HCT116 (cell line): ENCODE results near the gene HEXB. TPM values are rescaled to one million over a fixed set of nuclear protein-coding genes. Genes with fewer than 3 reads are reported as not detected.

ENCODE experiments used
- ATAC-seq: fragments of 200-7000 bp; cut with Tn5 transposase; 2 replicates; pipeline ENCODE4 v1.9.1; 2020; ENCODE audit warnings: mild to moderate bottlenecking, moderate library complexity
- BruUV-seq: library from RNA; stranded (reverse); fragments of 400-500 nt; replicated peaks from 2 replicates; lab custom pipeline; 2021; lab: Mats Ljungman, UMichigan
- CTCF ChIA-PET: fragments of 300-600 bp; sonication (Branson Sonifier 250); formaldehyde crosslinking; loops from one replicate; lab custom pipeline; 2021; ENCODE audit warnings: antibody characterized with exemption; lab: Charles Lee
- POLR2A ChIA-PET: fragments of 300-600, 350-600 bp; sonication (Branson Sonifier 250); formaldehyde crosslinking; loops from one replicate; lab custom pipeline; 2021; ENCODE audit warnings: antibody characterized with exemption; lab: Charles Lee
- RAD21 ChIA-PET, 2 experiments: fragments of 300-600 bp; sonication (Branson Sonifier 250); formaldehyde crosslinking; loops; one replicate each; lab custom pipeline; 2023; ENCODE audit warnings: low total read pairs in 2 of 2; ENCODE audit not compliant: uncharacterized antibody in 2 of 2, unreplicated experiment in 2 of 2, low non-redundant PET in 1 of 2; lab: Charles Lee
- DNase-seq: peaks from one replicate; pipeline ENCODE4 v3.0.0-alpha.2; 2010; ENCODE audit warnings: low read depth, low spot score
- H2AFZ ChIP-seq: fragments of 200-600 bp; shearing (Covaris generic), sonication (generic); 2 replicates; pipeline ENCODE4 v1.6.1; 2017; ENCODE audit warnings: low read depth, mixed run types, mixed read lengths, antibody characterized with exemption, low read length; ENCODE audit not compliant: poor library complexity, severe bottlenecking
- H3K27ac ChIP-seq: 2 replicates; pipeline ENCODE4 v1.5.1; 2012; ENCODE audit warnings: low read depth, low read length
- H3K27me3 ChIP-seq: fragments of 200-600 bp; sonication (generic); 2 replicates; pipeline ENCODE4 v1.6.1; 2016; ENCODE audit warnings: mixed run types, low read length, mixed read lengths; ENCODE audit not compliant: insufficient read depth
- H3K36me3 ChIP-seq, 2 experiments: fragments of 200-500 bp in 1 of 2; fragments of 200-600 bp in 1 of 2; sonication (Bioruptor generic) in 1 of 2; sonication (generic) in 1 of 2; 2 replicates each; pipeline versions ENCODE4 v1.5.1 to v1.6.1; 2014 to 2016; ENCODE audit warnings: low read length in 2 of 2, inconsistent platforms in 1 of 2, mixed read lengths in 1 of 2, mixed run types in 1 of 2; ENCODE audit not compliant: insufficient read depth in 2 of 2, control insufficient read depth in 1 of 2
- H3K4me1 ChIP-seq, 2 experiments: fragments of 200-600 bp in 1 of 2; sonication (generic) in 1 of 2; 2 replicates each; pipeline versions ENCODE4 v1.5.1 to v1.6.1; 2012 to 2017; ENCODE audit warnings: low read length in 2 of 2, inconsistent platforms in 1 of 2, mild to moderate bottlenecking in 1 of 2, mixed read lengths in 1 of 2, mixed run types in 1 of 2, moderate library complexity in 1 of 2; ENCODE audit not compliant: insufficient read depth in 2 of 2, control insufficient read depth in 1 of 2
- H3K4me2 ChIP-seq: fragments of 200-600 bp; sonication (generic); 2 replicates; pipeline ENCODE4 v1.6.1; 2017; ENCODE audit warnings: mixed run types, low read length, mixed read lengths
- H3K4me3 ChIP-seq, 2 experiments: fragments of 200-600 bp in 1 of 2; sonication (generic) in 1 of 2; replicated peaks in 1 of 2; 2 replicates each; pipeline ENCODE4 v1.5.1; 2011 to 2016; ENCODE audit warnings: low read length in 2 of 2, control low read depth in 1 of 2, low read depth in 1 of 2, mild to moderate bottlenecking in 1 of 2, mixed read lengths in 1 of 2, mixed run types in 1 of 2
- H3K79me2 ChIP-seq: fragments of 200-600 bp; sonication (generic); 2 replicates; pipeline ENCODE4 v1.6.1; 2017; ENCODE audit warnings: mild to moderate bottlenecking, mixed run types, low read length, moderate library complexity, mixed read lengths; ENCODE audit not compliant: insufficient read depth
- H3K9ac ChIP-seq: fragments of 200-600 bp; sonication (generic); 2 replicates; pipeline ENCODE4 v1.6.1; 2016; ENCODE audit warnings: low read length, mixed read lengths
- H3K9me2 ChIP-seq: fragments of 200-600 bp; sonication (generic), shearing (Covaris generic); 2 replicates; pipeline ENCODE4 v1.6.1; 2017; ENCODE audit warnings: mixed run types, mild to moderate bottlenecking, moderate library complexity; ENCODE audit not compliant: insufficient read depth
- H3K9me3 ChIP-seq, 2 experiments: fragments of 200-500 bp in 1 of 2; fragments of 200-600 bp in 1 of 2; sonication (Bioruptor generic) in 1 of 2; sonication (generic) in 1 of 2; 2 replicates each; pipeline ENCODE4 v1.6.1; 2014 to 2017; ENCODE audit warnings: low read length in 2 of 2, mixed read lengths in 2 of 2, inconsistent platforms in 1 of 2, low read depth in 1 of 2, mild to moderate bottlenecking in 1 of 2, mixed run types in 1 of 2, moderate library complexity in 1 of 2; ENCODE audit not compliant: control insufficient read depth in 1 of 2, insufficient read depth in 1 of 2
- H4K20me1 ChIP-seq: fragments of 200-600 bp; sonication (generic), shearing (Covaris generic); 2 replicates; pipeline ENCODE4 v1.6.1; 2017; ENCODE audit warnings: mixed run types, mild to moderate bottlenecking, moderate library complexity; ENCODE audit not compliant: insufficient read depth
- ATF3 ChIP-seq: IDR thresholded peaks from 2 replicates; pipeline ENCODE4 v1.6.1; 2012
- CBX3 ChIP-seq: IDR thresholded peaks from 2 replicates; pipeline ENCODE4 v1.6.1; 2012; ENCODE audit warnings: low read depth
- CEBPB ChIP-seq: IDR thresholded peaks from 2 replicates; pipeline ENCODE4 v1.6.1; 2012; ENCODE audit warnings: low read depth
- CTCF ChIP-seq, 3 experiments: fragments of 200-600 bp in 1 of 3; sonication (generic) in 1 of 3; IDR thresholded peaks in 2 of 3; conservative IDR thresholded peaks in 1 of 3; 2 replicates each; pipeline ENCODE4 v1.5.1; 2012 to 2017; ENCODE audit warnings: low read depth in 2 of 3, low read length in 2 of 3, antibody characterized with exemption in 1 of 3, borderline replicate concordance in 1 of 3, control low read depth in 1 of 3, mild to moderate bottlenecking in 1 of 3, mixed read lengths in 1 of 3, mixed run types in 1 of 3, moderate library complexity in 1 of 3; ENCODE audit not compliant: insufficient read depth in 1 of 3
- EGR1 ChIP-seq: IDR thresholded peaks from 2 replicates; pipeline ENCODE4 v1.6.1; 2012; ENCODE audit warnings: low read depth
- ELF1 ChIP-seq: IDR thresholded peaks from 2 replicates; pipeline ENCODE4 v1.6.1; 2012; ENCODE audit warnings: low read depth, borderline replicate concordance
- FOSL1 ChIP-seq: IDR thresholded peaks from 2 replicates; pipeline ENCODE4 v1.6.1; 2012; ENCODE audit warnings: low read depth
- JUND ChIP-seq: IDR thresholded peaks from 2 replicates; pipeline ENCODE4 v1.6.1; 2012
- POLR2A ChIP-seq: IDR thresholded peaks from 2 replicates; pipeline ENCODE4 v1.7.0; 2011; ENCODE audit warnings: borderline replicate concordance; ENCODE audit not compliant: insufficient read depth, insufficient read length; ENCODE audit errors: extremely low read depth
- POLR2AphosphoS5 ChIP-seq: IDR thresholded peaks from 2 replicates; pipeline ENCODE4 v1.6.1; 2011; ENCODE audit warnings: mild to moderate bottlenecking, low read depth, low read length, moderate library complexity
- RAD21 ChIP-seq: IDR thresholded peaks from 2 replicates; pipeline ENCODE4 v1.6.1; 2012; ENCODE audit warnings: low read depth, mild to moderate bottlenecking
- SIN3A ChIP-seq: IDR thresholded peaks from 2 replicates; pipeline ENCODE4 v1.6.1; 2012; ENCODE audit warnings: low read depth
- TCF7L2 ChIP-seq: IDR thresholded peaks from 2 replicates; pipeline ENCODE4 v1.7.0; 2011; ENCODE audit warnings: borderline replicate concordance, inconsistent platforms; ENCODE audit not compliant: insufficient read depth, insufficient read length; ENCODE audit errors: extremely low read depth
- intact Hi-C: fragments of 100-400 bp; cut with micrococcal nuclease; formaldehyde crosslinking; loops from 2 replicates; pipeline ENCODE4 v1.10.0; 2022
- total RNA-seq: library from RNA; stranded (reverse); gene quantifications from one replicate; pipeline ENCODE4 v1.2.1, GENCODE V29; 2021; ENCODE audit not compliant: unreplicated experiment
- TF ChIP-seq, protein P1 (sequence below): IDR thresholded peaks from 2 replicates; pipeline ENCODE4 v1.6.1; 2012; ENCODE audit warnings: low read depth
- TF ChIP-seq, protein P2 (sequence below): IDR thresholded peaks from 2 replicates; pipeline ENCODE4 v1.6.1; 2012

The HEXB gene
- total RNA-seq, 1 experiment from 2014 or later: 123 TPM

- TF ChIP-seq, protein P1, sequence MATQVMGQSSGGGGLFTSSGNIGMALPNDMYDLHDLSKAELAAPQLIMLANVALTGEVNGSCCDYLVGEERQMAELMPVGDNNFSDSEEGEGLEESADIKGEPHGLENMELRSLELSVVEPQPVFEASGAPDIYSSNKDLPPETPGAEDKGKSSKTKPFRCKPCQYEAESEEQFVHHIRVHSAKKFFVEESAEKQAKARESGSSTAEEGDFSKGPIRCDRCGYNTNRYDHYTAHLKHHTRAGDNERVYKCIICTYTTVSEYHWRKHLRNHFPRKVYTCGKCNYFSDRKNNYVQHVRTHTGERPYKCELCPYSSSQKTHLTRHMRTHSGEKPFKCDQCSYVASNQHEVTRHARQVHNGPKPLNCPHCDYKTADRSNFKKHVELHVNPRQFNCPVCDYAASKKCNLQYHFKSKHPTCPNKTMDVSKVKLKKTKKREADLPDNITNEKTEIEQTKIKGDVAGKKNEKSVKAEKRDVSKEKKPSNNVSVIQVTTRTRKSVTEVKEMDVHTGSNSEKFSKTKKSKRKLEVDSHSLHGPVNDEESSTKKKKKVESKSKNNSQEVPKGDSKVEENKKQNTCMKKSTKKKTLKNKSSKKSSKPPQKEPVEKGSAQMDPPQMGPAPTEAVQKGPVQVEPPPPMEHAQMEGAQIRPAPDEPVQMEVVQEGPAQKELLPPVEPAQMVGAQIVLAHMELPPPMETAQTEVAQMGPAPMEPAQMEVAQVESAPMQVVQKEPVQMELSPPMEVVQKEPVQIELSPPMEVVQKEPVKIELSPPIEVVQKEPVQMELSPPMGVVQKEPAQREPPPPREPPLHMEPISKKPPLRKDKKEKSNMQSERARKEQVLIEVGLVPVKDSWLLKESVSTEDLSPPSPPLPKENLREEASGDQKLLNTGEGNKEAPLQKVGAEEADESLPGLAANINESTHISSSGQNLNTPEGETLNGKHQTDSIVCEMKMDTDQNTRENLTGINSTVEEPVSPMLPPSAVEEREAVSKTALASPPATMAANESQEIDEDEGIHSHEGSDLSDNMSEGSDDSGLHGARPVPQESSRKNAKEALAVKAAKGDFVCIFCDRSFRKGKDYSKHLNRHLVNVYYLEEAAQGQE: no peak
- TF ChIP-seq POLR2A: peak; percentile 38
Measured at GRCh38 chr5:74640450-74640953, 44.5 kb upstream of the HEXB start, which contains the start of gene ENC1 (continued).

DNA sequence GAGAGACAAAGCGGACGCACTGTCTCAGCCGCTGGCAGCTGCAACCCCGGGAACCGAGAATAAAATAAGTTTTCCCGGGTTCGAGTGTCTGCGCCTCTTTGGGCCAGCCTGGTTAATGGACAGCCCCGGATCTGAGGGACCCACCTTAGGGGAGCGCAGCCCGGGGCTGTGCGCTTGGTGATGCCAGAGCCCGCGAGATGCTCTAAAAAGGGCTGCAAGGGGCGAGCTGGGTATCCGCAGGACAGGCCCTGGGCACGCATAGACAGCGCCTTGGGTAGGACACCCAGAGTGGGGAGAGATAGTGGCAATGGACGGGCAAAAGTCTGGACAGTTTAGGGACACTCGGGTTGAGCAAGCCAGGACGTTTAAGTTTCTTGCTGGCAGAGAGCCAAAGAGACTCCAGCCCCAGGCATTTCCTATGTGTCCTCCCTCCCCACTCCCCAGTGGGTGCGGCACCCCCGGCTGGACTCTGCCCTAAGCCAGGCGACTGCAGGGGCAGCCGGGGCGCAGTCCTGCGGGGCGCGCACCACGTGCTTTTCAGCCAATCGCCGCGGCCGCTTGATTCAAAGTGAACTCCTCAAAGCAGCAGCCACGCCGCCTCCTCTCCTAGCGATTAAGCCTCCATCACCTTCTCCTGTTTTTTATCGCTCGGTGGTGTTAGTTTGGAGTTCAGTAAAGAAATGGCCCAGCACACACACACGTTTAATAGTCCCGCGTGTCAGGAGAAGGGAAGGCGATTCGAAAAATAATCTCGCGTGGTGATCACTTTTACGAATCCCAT lies 43.9 kb upstream of the HEXB start:
- peak overlapping the region; percentile 84 for H2AFZ ChIP-seq
- ATAC-seq: peak; percentile 55
- DNase-seq: peak; percentile 48
- H4K20me1 ChIP-seq: peaks cover 5% of the 10 kb centered on the region; the same call in 1 of the 2 replicates
- H3K36me3 ChIP-seq: no peaks in the 10 kb centered on the region; a peak in 1 of 4 replicates
- no peaks in the 10 kb centered on the region for H3K9me3 ChIP-seq
- H3K27me3 ChIP-seq: no peaks in the 10 kb centered on the region
- H3K4me3 ChIP-seq: peak overlapping the region; percentile 69 to 82
- RAD21 ChIA-PET: interaction anchor here (0.8 to 1.0 kb wide), 2 partner anchors 10 to 15 kb away, joined by 3 read pairs; no protein-coding TSS in a partner anchor
- H3K4me2 ChIP-seq: peak overlapping the region; percentile 96
- no peaks in the 10 kb centered on the region for H3K9me2 ChIP-seq
- POLR2A ChIA-PET: interaction anchor here (0.6 to 2.0 kb wide), 8 partner anchors 9 to 1017 kb away, joined by 3 to 9 read pairs (median 3); no protein-coding TSS in a partner anchor
- BruUV-seq: no TSS peak
- intact Hi-C loops: loop anchor here (1.0 to 10.0 kb wide), 5 partner anchors 246 to 826 kb away; no protein-coding TSS in a partner anchor
- H3K9ac ChIP-seq: peak overlapping the region; percentile 69
- peaks cover 35% of the 10 kb centered on the region for H3K79me2 ChIP-seq
- H3K4me1 ChIP-seq: peaks cover 45 to 54% of the 10 kb centered on the region in 2 experiments
- CTCF ChIA-PET: interaction anchor here (0.7 to 1.8 kb wide), 10 partner anchors 8 to 739 kb away, joined by 3 to 11 read pairs (median 3); no protein-coding TSS in a partner anchor
- peak overlapping the region; percentile 92 for H3K27ac ChIP-seq
- TF ChIP-seq POLR2AphosphoS5 (peak; percentile 31; the same call in 1 of the 2 replicates), FOSL1 (no peak), EGR1 (no peak; the same call in 1 of the 2 replicates), ATF3 (no peak), ELF1 (no peak), CTCF (IDR thresholded peaks at IDR 0.05 in 2 of 3, conservative IDR thresholded peaks at IDR 0.05 in 1 of 3; ENCODE audit: borderline replicate concordance in 1 of 3, insufficient read depth in 1 of 3, low read depth in 2 of 3, low read length in 2 of 3) (no peak), SIN3A (no peak), CEBPB (no peak), RAD21 (no peak), JUND (no peak), CBX3 (peak; percentile 44; the same call in 1 of the 2 replicates), POLR2A (no peak), TCF7L2 (peak; percentile 28)
- TF ChIP-seq, protein P2, sequence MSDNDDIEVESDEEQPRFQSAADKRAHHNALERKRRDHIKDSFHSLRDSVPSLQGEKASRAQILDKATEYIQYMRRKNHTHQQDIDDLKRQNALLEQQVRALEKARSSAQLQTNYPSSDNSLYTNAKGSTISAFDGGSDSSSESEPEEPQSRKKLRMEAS: peak; percentile 68
